ENCODE results near the gene NT5C2.

DNA sequence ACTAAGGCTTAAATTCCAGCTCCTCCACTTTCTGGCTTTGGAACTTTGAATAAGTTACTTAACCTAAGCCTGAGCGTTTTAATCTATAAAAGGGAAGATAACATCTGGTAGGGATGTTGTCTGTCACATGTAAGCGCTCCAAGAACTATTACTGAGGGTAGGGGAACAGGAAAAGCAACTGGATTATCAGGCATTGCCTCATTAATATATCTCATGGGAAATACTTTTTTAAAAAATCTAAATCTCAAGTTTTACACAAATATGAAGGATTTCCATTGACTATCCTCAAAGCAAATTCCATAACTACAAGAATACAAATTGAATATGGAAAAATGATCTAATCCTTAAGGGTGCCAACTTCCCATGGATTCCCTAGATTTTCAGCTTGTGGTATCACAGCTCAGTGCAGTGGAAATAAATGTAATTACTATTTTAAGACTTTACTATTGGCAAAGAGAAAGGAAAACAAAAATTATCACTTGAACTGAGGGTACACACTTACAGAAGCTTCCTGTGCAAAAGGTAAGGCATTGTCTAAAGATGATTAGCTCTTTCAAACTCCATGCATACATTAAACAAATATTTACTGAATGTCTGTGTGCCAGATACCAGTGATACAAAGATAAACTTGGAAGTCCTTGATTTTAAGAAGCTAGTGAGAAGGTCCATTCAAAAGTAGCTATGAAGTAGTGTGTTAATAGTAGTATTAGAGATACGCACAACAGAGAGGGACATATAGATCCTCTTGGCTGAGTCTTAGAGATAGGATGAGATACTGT lies 38.4 kb downstream of the NT5C2 start:
- TF ChIP-seq POLR2A (IDR thresholded peaks at IDR 0.05), result no peak
- TF ChIP-seq, protein P1, sequence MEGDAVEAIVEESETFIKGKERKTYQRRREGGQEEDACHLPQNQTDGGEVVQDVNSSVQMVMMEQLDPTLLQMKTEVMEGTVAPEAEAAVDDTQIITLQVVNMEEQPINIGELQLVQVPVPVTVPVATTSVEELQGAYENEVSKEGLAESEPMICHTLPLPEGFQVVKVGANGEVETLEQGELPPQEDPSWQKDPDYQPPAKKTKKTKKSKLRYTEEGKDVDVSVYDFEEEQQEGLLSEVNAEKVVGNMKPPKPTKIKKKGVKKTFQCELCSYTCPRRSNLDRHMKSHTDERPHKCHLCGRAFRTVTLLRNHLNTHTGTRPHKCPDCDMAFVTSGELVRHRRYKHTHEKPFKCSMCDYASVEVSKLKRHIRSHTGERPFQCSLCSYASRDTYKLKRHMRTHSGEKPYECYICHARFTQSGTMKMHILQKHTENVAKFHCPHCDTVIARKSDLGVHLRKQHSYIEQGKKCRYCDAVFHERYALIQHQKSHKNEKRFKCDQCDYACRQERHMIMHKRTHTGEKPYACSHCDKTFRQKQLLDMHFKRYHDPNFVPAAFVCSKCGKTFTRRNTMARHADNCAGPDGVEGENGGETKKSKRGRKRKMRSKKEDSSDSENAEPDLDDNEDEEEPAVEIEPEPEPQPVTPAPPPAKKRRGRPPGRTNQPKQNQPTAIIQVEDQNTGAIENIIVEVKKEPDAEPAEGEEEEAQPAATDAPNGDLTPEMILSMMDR (IDR thresholded peaks at IDR 0.05), result no peak

Data from testis (tissue), 2 donors.